ENCODE results near the gene SLC35D1.

DNA sequence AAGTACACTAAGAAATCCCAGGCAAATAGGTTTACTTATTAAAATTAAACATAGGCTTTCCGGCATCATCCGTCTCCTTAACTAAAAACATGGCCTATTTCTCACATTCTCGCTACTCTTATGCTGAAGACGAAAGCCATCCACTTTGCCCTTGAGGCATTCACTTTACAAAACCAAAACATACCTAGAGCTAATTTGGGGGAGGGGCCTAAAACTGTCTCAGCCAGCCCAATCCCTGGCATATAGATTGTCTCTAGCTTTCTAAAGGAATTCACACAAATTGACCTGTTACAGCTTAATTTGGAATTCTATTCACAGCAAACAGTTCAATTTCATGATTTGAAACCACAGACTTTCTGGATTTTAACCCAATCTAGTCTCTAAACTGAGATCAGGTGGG lies 34.8 kb downstream of the SLC35D1 start:
- no peak for TF ChIP-seq ZNF70 (CRISPR knock-in tag; IDR thresholded peaks at IDR 0.05)
- TF ChIP-seq ZFP30 (CRISPR knock-in tag; IDR thresholded peaks at IDR 0.05) = no peak
- no peak for TF ChIP-seq TCF4 (CRISPR knock-in tag; IDR thresholded peaks at IDR 0.05; ENCODE audit: borderline replicate concordance)
- no peak for TF ChIP-seq ARNTL (CRISPR knock-in tag; IDR thresholded peaks at IDR 0.05; ENCODE audit: borderline replicate concordance, low read depth)
- no peak for TF ChIP-seq ZNF565 (CRISPR knock-in tag; conservative IDR thresholded peaks at IDR 0.05; ENCODE audit: low read depth)
- TF ChIP-seq RARB (CRISPR knock-in tag; IDR thresholded peaks at IDR 0.05) = no peak
- no peak for TF ChIP-seq SNAI2 (CRISPR knock-in tag; IDR thresholded peaks at IDR 0.05)
- no peak for TF ChIP-seq ISL1 (CRISPR knock-in tag; IDR thresholded peaks at IDR 0.05)
- no peak for TF ChIP-seq ESRRG (CRISPR knock-in tag; IDR thresholded peaks at IDR 0.05)
- TF ChIP-seq ZC3H10 (CRISPR knock-in tag; IDR thresholded peaks at IDR 0.05) = no peak
- TF ChIP-seq, protein P1, sequence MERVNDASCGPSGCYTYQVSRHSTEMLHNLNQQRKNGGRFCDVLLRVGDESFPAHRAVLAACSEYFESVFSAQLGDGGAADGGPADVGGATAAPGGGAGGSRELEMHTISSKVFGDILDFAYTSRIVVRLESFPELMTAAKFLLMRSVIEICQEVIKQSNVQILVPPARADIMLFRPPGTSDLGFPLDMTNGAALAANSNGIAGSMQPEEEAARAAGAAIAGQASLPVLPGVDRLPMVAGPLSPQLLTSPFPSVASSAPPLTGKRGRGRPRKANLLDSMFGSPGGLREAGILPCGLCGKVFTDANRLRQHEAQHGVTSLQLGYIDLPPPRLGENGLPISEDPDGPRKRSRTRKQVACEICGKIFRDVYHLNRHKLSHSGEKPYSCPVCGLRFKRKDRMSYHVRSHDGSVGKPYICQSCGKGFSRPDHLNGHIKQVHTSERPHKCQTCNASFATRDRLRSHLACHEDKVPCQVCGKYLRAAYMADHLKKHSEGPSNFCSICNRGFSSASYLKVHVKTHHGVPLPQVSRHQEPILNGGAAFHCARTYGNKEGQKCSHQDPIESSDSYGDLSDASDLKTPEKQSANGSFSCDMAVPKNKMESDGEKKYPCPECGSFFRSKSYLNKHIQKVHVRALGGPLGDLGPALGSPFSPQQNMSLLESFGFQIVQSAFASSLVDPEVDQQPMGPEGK (CRISPR knock-in tag; IDR thresholded peaks at IDR 0.05; ENCODE audit: borderline replicate concordance) = no peak
- no peak for TF ChIP-seq GLIS3 (CRISPR knock-in tag; IDR thresholded peaks at IDR 0.05)
- no peak for TF ChIP-seq CREB5 (CRISPR knock-in tag; IDR thresholded peaks at IDR 0.05; ENCODE audit: low read depth)
- TF ChIP-seq TOX (CRISPR knock-in tag; IDR thresholded peaks at IDR 0.05; ENCODE audit: borderline replicate concordance) = no peak

Data from SK-N-SH treated with all-trans-retinoic acid at 6 μM for 48 hours (cell line).